Bronchial epithelial cell (primary cell): ENCODE data around the gene RBFOX2. TPM values are rescaled to one million over a fixed set of nuclear protein-coding genes. Genes with fewer than 3 reads are reported as not detected.

ENCODE experiments used
- DNase-seq: peaks from one replicate; pipeline ENCODE4 v3.0.0-alpha.2; 2010; ENCODE audit warnings: low read depth
- FAIRE-seq: peaks from 2 replicates; lab custom pipeline; 2011; peaks lifted over from hg19 to GRCh38; lab: Jason Lieb, UNC
- H3K27me3 ChIP-seq: 2 replicates; pipeline ENCODE4 v1.5.1; 2011; ENCODE audit warnings: low read length; ENCODE audit not compliant: control insufficient read depth, insufficient read depth
- H3K36me3 ChIP-seq: 2 replicates; pipeline ENCODE4 v1.5.1; 2011; ENCODE audit warnings: low read length; ENCODE audit not compliant: control insufficient read depth, insufficient read depth
- H3K4me3 ChIP-seq: 2 replicates; pipeline ENCODE4 v1.5.1; 2011; ENCODE audit warnings: mild to moderate bottlenecking, low read depth, low read length, control low read depth
- total RNA-seq: library from RNA; depleted of rRNA; stranded (reverse); fragments of >200 nt; gene quantifications from 2 replicates; pipeline ENCODE4 v1.2.1, GENCODE V29; 2014
- TF ChIP-seq, protein P1 (sequence below): IDR thresholded peaks from 2 replicates; pipeline ENCODE4 v1.5.1; 2011; ENCODE audit warnings: mild to moderate bottlenecking, moderate library complexity, low read length, control low read depth, inconsistent platforms; ENCODE audit not compliant: insufficient read depth, severe bottlenecking

RBFOX2 gene
- total RNA-seq, 1 donor from 2014 or later: 69.5 TPM

DNA sequence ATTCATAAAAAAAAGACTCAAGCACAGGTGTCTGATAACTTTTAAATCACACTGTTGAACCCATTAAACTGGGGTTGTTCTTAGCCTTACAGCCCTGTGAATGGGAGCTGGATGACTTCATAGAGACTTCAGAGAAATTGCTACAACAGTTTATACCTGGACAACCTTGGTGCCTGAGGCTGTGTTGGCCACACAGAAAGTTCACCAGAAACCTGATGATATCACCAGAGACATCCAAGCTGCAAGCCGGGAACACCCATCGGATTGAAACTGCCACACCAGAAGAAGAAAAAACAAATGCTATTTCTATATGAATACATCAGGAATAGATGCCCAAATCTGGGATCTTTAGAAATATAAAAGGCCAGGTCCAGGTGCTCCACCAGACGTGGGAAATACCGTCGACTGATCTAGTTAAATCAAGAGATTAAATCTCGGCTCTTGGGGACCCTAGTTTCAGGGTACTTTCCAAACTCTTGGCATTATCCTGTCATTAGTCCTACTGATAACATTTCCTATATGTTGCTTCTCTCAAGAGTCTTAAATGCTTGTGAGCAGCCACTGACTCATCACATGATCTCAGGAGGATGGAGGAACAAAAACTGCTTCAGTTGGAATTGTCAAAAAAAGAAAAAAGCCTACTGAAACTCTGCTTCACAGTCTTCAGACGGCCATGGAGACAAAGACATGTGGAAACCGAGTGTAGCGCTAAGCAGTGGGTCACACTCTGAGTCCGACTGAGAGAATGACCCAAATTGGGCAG is 339.5 kb downstream of the RBFOX2 start:
- FAIRE-seq (no peak), DNase-seq (peak; percentile 29)
- no peak overlapping the region for H3K4me3 ChIP-seq
- no peaks in the 10 kb centered on the region for H3K36me3 ChIP-seq
- TF ChIP-seq, protein P1, sequence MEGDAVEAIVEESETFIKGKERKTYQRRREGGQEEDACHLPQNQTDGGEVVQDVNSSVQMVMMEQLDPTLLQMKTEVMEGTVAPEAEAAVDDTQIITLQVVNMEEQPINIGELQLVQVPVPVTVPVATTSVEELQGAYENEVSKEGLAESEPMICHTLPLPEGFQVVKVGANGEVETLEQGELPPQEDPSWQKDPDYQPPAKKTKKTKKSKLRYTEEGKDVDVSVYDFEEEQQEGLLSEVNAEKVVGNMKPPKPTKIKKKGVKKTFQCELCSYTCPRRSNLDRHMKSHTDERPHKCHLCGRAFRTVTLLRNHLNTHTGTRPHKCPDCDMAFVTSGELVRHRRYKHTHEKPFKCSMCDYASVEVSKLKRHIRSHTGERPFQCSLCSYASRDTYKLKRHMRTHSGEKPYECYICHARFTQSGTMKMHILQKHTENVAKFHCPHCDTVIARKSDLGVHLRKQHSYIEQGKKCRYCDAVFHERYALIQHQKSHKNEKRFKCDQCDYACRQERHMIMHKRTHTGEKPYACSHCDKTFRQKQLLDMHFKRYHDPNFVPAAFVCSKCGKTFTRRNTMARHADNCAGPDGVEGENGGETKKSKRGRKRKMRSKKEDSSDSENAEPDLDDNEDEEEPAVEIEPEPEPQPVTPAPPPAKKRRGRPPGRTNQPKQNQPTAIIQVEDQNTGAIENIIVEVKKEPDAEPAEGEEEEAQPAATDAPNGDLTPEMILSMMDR: no peak
- H3K27me3 ChIP-seq: no peaks in the 10 kb centered on the region

Other genes starting within 250 kb of the RBFOX2 start
- 0.13 TPM in 1 of 2 replicates, not detected in the other for gene APOL3, start 131.9 kb upstream of the RBFOX2 start, total RNA-seq
- under 0.01 and 0.77 TPM in 2 replicates for gene APOL4, start 173.0 kb upstream of the RBFOX2 start, total RNA-seq
- 7.1 and 13.4 TPM in 2 replicates for gene APOL2, start 210.7 kb upstream of the RBFOX2 start, total RNA-seq
- gene APOL1, start 224.3 kb upstream of the RBFOX2 start, total RNA-seq: 1.8 and 3.1 TPM in 2 replicates